GM12878 (cell line): ENCODE measurements around the gene LTB4R.

Experiments
- BRCA1 ChIP-seq: IDR thresholded peaks from 2 replicates; pipeline ENCODE4 v1.6.1; 2011; ENCODE audit warnings: low read depth, low read length, improper control_type of control experiment
- CTCF ChIP-seq, 3 experiments: IDR thresholded peaks in 2 of 3; conservative IDR thresholded peaks in 1 of 3; 2 replicates each; pipeline ENCODE4 v1.5.1; 2011; ENCODE audit warnings: low read depth in 3 of 3, low read length in 3 of 3, mild to moderate bottlenecking in 3 of 3, control low read depth in 2 of 3, moderate library complexity in 2 of 3, inconsistent platforms in 1 of 3, mixed read lengths in 1 of 3; ENCODE audit not compliant: control insufficient read depth in 2 of 3, insufficient read depth in 1 of 3; ENCODE audit errors: extremely low read depth in 1 of 3
- ETV6 ChIP-seq, 2 experiments: fragments of 450-650 bp in 1 of 2; IDR thresholded peaks in 1 of 2; conservative IDR thresholded peaks in 1 of 2; 2 replicates each; pipeline ENCODE4 v1.6.1; 2014; ENCODE audit warnings: antibody characterized with exemption in 1 of 2, borderline replicate concordance in 1 of 2, low read depth in 1 of 2, mild to moderate bottlenecking in 1 of 2, moderate library complexity in 1 of 2
- EZH2 ChIP-seq: IDR thresholded peaks from 2 replicates; pipeline ENCODE4 v1.6.1; 2012; ENCODE audit warnings: low read depth, mild to moderate bottlenecking, control low read depth, inconsistent platforms, low read length, borderline replicate concordance; ENCODE audit not compliant: control insufficient read depth
- POLR2AphosphoS5 ChIP-seq: IDR thresholded peaks from 2 replicates; pipeline ENCODE4 v1.6.1; 2011; ENCODE audit warnings: mild to moderate bottlenecking, low read length, inconsistent platforms
- ZBED1 ChIP-seq: IDR thresholded peaks from 2 replicates; pipeline ENCODE4 v1.6.1; 2016; ENCODE audit warnings: borderline replicate concordance
- ZNF592 ChIP-seq: fragments of 450-650 bp; IDR thresholded peaks from 2 replicates; pipeline ENCODE4 v1.6.1; 2017; ENCODE audit warnings: mild to moderate bottlenecking, moderate library complexity

GRCh38 chr14:24262821-24263733 lies 48.2 kb upstream of the LTB4R start, which contains the start of gene TGM1:
- TF ChIP-seq ZNF592, result no peak
- TF ChIP-seq CTCF (IDR thresholded peaks at IDR 0.05 in 2 of 3, conservative IDR thresholded peaks at IDR 0.05 in 1 of 3; ENCODE audit: control insufficient read depth in 2 of 3, extremely low read depth in 1 of 3, insufficient read depth in 1 of 3, low read depth in 3 of 3, low read length in 3 of 3), result no peak
- no peak for TF ChIP-seq POLR2AphosphoS5
- TF ChIP-seq ZBED1, result no peak
- no peak for TF ChIP-seq BRCA1
- TF ChIP-seq EZH2, result no peak
- no peak for TF ChIP-seq ETV6 (conservative IDR thresholded peaks at IDR 0.05 in 1 of 2, IDR thresholded peaks at IDR 0.05 in 1 of 2; ENCODE audit: borderline replicate concordance in 1 of 2, low read depth in 1 of 2)
